SK-N-SH (cell line): Measurements from ENCODE around the gene NAV2. TPM values are rescaled to one million over a fixed set of nuclear protein-coding genes. Genes with fewer than 3 reads are reported as not detected.
A peak's percentile ranks its signal among the peaks of the same experiment; 100 is the strongest.

Experiments
- CTCF ChIA-PET: fragments of 300-600, 350-600 bp; formaldehyde crosslinking; extraction: SDS; loops from one replicate; lab custom pipeline; 2021; lab: Yijun Ruan, JAX
- POLR2A ChIA-PET: fragments of 350-600 bp; sonication (Branson Sonifier 250); formaldehyde crosslinking; extraction: SDS; loops from one replicate; lab custom pipeline; 2020; ENCODE audit warnings: antibody characterized with exemption, inconsistent platforms; lab: Yijun Ruan, JAX
- DNase-seq: peaks from one replicate; pipeline ENCODE4 v3.0.0; 2012
- H2AFZ ChIP-seq: fragments of 200-600 bp; sonication (generic); 2 replicates; pipeline ENCODE4 v1.8.1; 2016; ENCODE audit warnings: antibody characterized with exemption, mild to moderate bottlenecking, low read depth
- H3F3A ChIP-seq: fragments of 200-600 bp; sonication (generic); replicated peaks from 2 replicates; pipeline ENCODE3; 2016; ENCODE audit warnings: antibody characterized with exemption, mild to moderate bottlenecking; ENCODE audit not compliant: insufficient read depth
- H3K27ac ChIP-seq, 2 experiments: fragments of 200-500 bp in 1 of 2; fragments of 200-600 bp in 1 of 2; sonication (Bioruptor generic) in 1 of 2; sonication (generic), shearing (Covaris generic) in 1 of 2; 2 replicates each; pipeline versions ENCODE4 v1.5.1 to v1.6.1; 2014 to 2016; ENCODE audit warnings: low read depth in 2 of 2, inconsistent platforms in 1 of 2, low read length in 1 of 2, mild to moderate bottlenecking in 1 of 2, mixed read lengths in 1 of 2
- H3K27me3 ChIP-seq: fragments of 200-600 bp; sonication (generic), shearing (Covaris generic); 2 replicates; pipeline ENCODE4 v1.6.1; 2016; ENCODE audit warnings: mixed run types; ENCODE audit not compliant: insufficient read depth
- H3K36me3 ChIP-seq, 2 experiments: fragments of 200-500 bp in 1 of 2; fragments of 200-600 bp in 1 of 2; sonication (Bioruptor generic) in 1 of 2; sonication (generic) in 1 of 2; replicated peaks in 1 of 2; 2 replicates each; pipeline versions ENCODE3 to v1.5.1; 2014 to 2016; ENCODE audit warnings: low read length in 1 of 2, mild to moderate bottlenecking in 1 of 2; ENCODE audit not compliant: insufficient read depth in 2 of 2, control insufficient read depth in 1 of 2
- H3K4me1 ChIP-seq, 2 experiments: fragments of 200-500 bp in 1 of 2; fragments of 200-600 bp in 1 of 2; sonication (Bioruptor generic) in 1 of 2; sonication (generic), shearing (Covaris generic) in 1 of 2; 2 replicates each; pipeline versions ENCODE4 v1.5.1 to v1.6.1; 2014 to 2016; ENCODE audit warnings: low read depth in 1 of 2, low read length in 1 of 2, mixed run types in 1 of 2; ENCODE audit not compliant: insufficient read depth in 2 of 2, control insufficient read depth in 1 of 2
- H3K4me2 ChIP-seq: fragments of 200-600 bp; sonication (generic), shearing (Covaris generic); 2 replicates; pipeline ENCODE4 v1.6.1; 2017; ENCODE audit warnings: mixed run types
- H3K4me3 ChIP-seq, 2 experiments: fragments of 200-500 bp in 1 of 2; fragments of 200-600 bp in 1 of 2; sonication (Bioruptor generic) in 1 of 2; sonication (generic), shearing (Covaris generic) in 1 of 2; 2 replicates each; pipeline versions ENCODE4 v1.5.1 to v1.8.1; 2014 to 2016; ENCODE audit warnings: low read depth in 2 of 2, inconsistent platforms in 1 of 2, low read length in 1 of 2, mild to moderate bottlenecking in 1 of 2, mixed read lengths in 1 of 2, moderate library complexity in 1 of 2
- H3K79me2 ChIP-seq: fragments of 200-600 bp; sonication (generic); 2 replicates; pipeline ENCODE4 v1.8.1; 2017; ENCODE audit warnings: mild to moderate bottlenecking; ENCODE audit not compliant: insufficient read depth
- H3K9ac ChIP-seq: fragments of 200-600 bp; sonication (generic); 2 replicates; pipeline ENCODE4 v1.6.1; 2017; ENCODE audit warnings: mixed run types
- H3K9me2 ChIP-seq: fragments of 200-600 bp; sonication (generic); 2 replicates; pipeline ENCODE4 v1.6.1; 2017; ENCODE audit warnings: mixed run types
- H3K9me3 ChIP-seq: fragments of 200-600 bp; sonication (generic); 2 replicates; pipeline ENCODE4 v1.6.1; 2017; ENCODE audit warnings: mixed run types, mild to moderate bottlenecking, moderate library complexity
- H4K20me1 ChIP-seq: fragments of 200-600 bp; sonication (generic); 2 replicates; pipeline ENCODE4 v1.6.1; 2017; ENCODE audit warnings: mild to moderate bottlenecking, mixed run types; ENCODE audit not compliant: insufficient read depth
- ELF1 ChIP-seq: IDR thresholded peaks from 2 replicates; pipeline ENCODE4 v1.4.0; 2012
- EP300 ChIP-seq, 2 experiments: IDR thresholded peaks; 2 replicates each; pipeline versions ENCODE4 v1.4.0 to v1.6.1; 2012; ENCODE audit warnings: borderline replicate concordance in 1 of 2, low read depth in 1 of 2, low read length in 1 of 2
- EZH2phosphoT487 ChIP-seq: fragments of 200-600 bp; sonication (generic); IDR thresholded peaks from 2 replicates; pipeline ENCODE4 v1.6.1; 2017; ENCODE audit warnings: low read depth, mixed run types, mild to moderate bottlenecking, antibody characterized with exemption, moderate library complexity, borderline replicate concordance
- FOXM1 ChIP-seq: IDR thresholded peaks from 2 replicates; pipeline ENCODE4 v1.4.0; 2012; ENCODE audit warnings: low read depth, mild to moderate bottlenecking
- GABPA ChIP-seq: IDR thresholded peaks from 2 replicates; pipeline ENCODE4 v1.4.0; 2012; ENCODE audit warnings: low read depth, mild to moderate bottlenecking
- JUND ChIP-seq: IDR thresholded peaks from 2 replicates; pipeline ENCODE4 v1.4.0; 2012
- NFIC ChIP-seq: IDR thresholded peaks from 2 replicates; pipeline ENCODE4 v1.4.0; 2012; ENCODE audit warnings: borderline replicate concordance
- POLR2AphosphoS5 ChIP-seq: IDR thresholded peaks from 2 replicates; pipeline ENCODE4 v1.6.1; 2012; ENCODE audit warnings: low read depth, low read length
- RAD21 ChIP-seq: IDR thresholded peaks from 2 replicates; pipeline ENCODE4 v1.6.1; 2012; ENCODE audit warnings: mild to moderate bottlenecking, low read length
- SIN3A ChIP-seq: IDR thresholded peaks from 2 replicates; pipeline ENCODE4 v1.6.1; 2012; ENCODE audit warnings: low read depth, mild to moderate bottlenecking, low read length, moderate library complexity, borderline replicate concordance
- TAF1 ChIP-seq: IDR thresholded peaks from 2 replicates; pipeline ENCODE4 v1.6.1; 2012; ENCODE audit warnings: low read depth, mild to moderate bottlenecking, low read length, moderate library complexity, borderline replicate concordance
- TCF12 ChIP-seq: IDR thresholded peaks from 2 replicates; pipeline ENCODE4 v1.4.0; 2012
- TEAD4 ChIP-seq: IDR thresholded peaks from 2 replicates; pipeline ENCODE4 v1.4.0; 2012; ENCODE audit warnings: mild to moderate bottlenecking, borderline replicate concordance; ENCODE audit not compliant: insufficient read depth
- WGBS: methylation state at CpG from one replicate; pipeline ENCODE4 v1.1.6; 2017; ENCODE audit warnings: low lambda C conversion rate; 5-methylcytosine and 5-hydroxymethylcytosine counted together
- polyA plus RNA-seq, 3 experiments: library from polyadenylated mRNA; depleted of rRNA; stranded (reverse); fragments of >200 nt; gene quantifications; 2 replicates each; pipeline ENCODE4 v1.2.3, GENCODE V29; 2012
- TF ChIP-seq, protein P1 (sequence below): fragments of 150-350 bp; IDR thresholded peaks from 2 replicates; pipeline ENCODE4 v1.6.1; 2017; ENCODE audit warnings: antibody characterized with exemption, low read length, low read depth, borderline replicate concordance
- TF ChIP-seq, protein P2 (sequence below): IDR thresholded peaks from 2 replicates; pipeline ENCODE4; 2012
- TF ChIP-seq, protein P3 (sequence below): fragments of 150-350 bp; IDR thresholded peaks from 2 replicates; pipeline ENCODE4 v1.6.1; 2016; ENCODE audit warnings: mild to moderate bottlenecking, low read depth, low read length
- TF ChIP-seq, protein P4 (sequence below): IDR thresholded peaks from 2 replicates; pipeline ENCODE4 v1.4.0; 2012; ENCODE audit warnings: low read depth
- TF ChIP-seq, protein P5 (sequence below): IDR thresholded peaks from 2 replicates; pipeline ENCODE4 v1.4.0; 2012; ENCODE audit warnings: low read depth, borderline replicate concordance
- TF ChIP-seq, protein P6 (sequence below): IDR thresholded peaks from 2 replicates; pipeline ENCODE4 v1.4.0; 2012; ENCODE audit warnings: low read depth, borderline replicate concordance

Gene NAV2
- polyA plus RNA-seq, 1 of the 3 experiments (the other 2 are of a cell fraction), result 26.2 TPM

DNA sequence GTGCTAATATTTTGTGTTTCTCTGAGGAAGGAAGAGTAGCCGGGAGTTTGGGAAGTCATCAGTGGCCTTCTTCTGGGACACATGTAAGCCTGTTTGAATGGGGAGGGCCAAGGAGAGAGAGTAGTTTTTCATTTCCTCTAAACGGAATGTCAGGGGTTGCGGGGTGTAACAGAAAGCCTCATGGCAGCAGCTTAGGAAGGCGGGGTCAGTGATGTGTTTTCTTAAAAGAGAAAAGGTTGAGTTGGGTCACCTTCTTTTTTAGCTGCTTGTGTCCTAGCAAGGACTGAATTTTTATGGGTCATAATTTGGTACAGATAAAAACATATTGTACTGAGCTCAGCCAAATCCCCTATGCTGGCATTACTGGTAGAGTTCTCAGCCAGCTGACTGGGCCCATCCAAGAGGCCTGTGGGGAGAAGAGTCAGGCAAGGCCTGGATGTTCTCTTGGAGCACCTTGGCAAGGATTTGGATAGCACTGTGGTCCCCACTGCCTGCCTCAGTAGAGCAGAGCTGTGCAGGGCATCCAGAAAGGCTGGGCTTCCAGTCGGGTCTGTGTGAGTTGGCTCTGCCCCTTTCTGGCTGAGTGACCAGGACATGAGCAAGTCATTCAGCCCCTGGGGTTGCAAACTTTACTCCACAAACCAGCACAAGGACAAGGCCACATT lies 29.4 kb upstream of the NAV2 start:
- Histone ChIP-seq H3K4me3 (no peak overlapping the region), H3K4me1 (peaks cover 18 to 62% of the 10 kb centered on the region in 2 experiments), H3K9me3 (no peaks in the 10 kb centered on the region), H3K36me3 (peaks cover 0 to 16% of the 10 kb centered on the region in 2 experiments), H3F3A (peaks cover 12% of the 10 kb centered on the region), H2AFZ (no peak overlapping the region), H3K27ac (peak overlapping the region in 1 of 2 experiments; percentile 16; a peak in 1 of 4 replicates), H4K20me1 (no peaks in the 10 kb centered on the region), H3K9ac (no peak overlapping the region), H3K79me2 (peaks cover 40% of the 10 kb centered on the region), H3K9me2 (no peaks in the 10 kb centered on the region), H3K27me3 (no peaks in the 10 kb centered on the region), H3K4me2 (no peak overlapping the region)
- WGBS, result 91% methylated on average over 5 of the region's 5 CpGs
- ChIA-PET CTCF (interaction anchor here (0.8 to 1.7 kb wide), 8 partner anchors 9 to 78 kb away, joined by 3 to 5 read pairs (median 4); no protein-coding TSS in a partner anchor), POLR2A (interaction anchor here (0.8 kb wide), 1 partner anchor 22 kb away, joined by 3 read pairs; no protein-coding TSS in a partner anchor)
- TF ChIP-seq, protein P1, sequence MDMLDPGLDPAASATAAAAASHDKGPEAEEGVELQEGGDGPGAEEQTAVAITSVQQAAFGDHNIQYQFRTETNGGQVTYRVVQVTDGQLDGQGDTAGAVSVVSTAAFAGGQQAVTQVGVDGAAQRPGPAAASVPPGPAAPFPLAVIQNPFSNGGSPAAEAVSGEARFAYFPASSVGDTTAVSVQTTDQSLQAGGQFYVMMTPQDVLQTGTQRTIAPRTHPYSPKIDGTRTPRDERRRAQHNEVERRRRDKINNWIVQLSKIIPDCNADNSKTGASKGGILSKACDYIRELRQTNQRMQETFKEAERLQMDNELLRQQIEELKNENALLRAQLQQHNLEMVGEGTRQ, result no peak
- TF ChIP-seq, protein P2, sequence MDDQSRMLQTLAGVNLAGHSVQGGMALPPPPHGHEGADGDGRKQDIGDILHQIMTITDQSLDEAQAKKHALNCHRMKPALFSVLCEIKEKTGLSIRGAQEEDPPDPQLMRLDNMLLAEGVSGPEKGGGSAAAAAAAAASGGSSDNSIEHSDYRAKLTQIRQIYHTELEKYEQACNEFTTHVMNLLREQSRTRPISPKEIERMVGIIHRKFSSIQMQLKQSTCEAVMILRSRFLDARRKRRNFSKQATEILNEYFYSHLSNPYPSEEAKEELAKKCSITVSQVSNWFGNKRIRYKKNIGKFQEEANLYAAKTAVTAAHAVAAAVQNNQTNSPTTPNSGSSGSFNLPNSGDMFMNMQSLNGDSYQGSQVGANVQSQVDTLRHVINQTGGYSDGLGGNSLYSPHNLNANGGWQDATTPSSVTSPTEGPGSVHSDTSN, result no peak
- TF ChIP-seq NFIC (no peak), TAF1 (no peak), EZH2phosphoT487 (no peak), SIN3A (no peak), JUND (no peak), POLR2AphosphoS5 (no peak), TEAD4 (no peak), RAD21 (no peak), ELF1 (no peak), GABPA (no peak), TCF12 (no peak), FOXM1 (no peak), EP300 (IDR thresholded peaks at IDR 0.05; ENCODE audit: borderline replicate concordance in 1 of 2, low read depth in 1 of 2, low read length in 1 of 2) (no peak)
- TF ChIP-seq, protein P3, sequence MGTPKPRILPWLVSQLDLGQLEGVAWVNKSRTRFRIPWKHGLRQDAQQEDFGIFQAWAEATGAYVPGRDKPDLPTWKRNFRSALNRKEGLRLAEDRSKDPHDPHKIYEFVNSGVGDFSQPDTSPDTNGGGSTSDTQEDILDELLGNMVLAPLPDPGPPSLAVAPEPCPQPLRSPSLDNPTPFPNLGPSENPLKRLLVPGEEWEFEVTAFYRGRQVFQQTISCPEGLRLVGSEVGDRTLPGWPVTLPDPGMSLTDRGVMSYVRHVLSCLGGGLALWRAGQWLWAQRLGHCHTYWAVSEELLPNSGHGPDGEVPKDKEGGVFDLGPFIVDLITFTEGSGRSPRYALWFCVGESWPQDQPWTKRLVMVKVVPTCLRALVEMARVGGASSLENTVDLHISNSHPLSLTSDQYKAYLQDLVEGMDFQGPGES, result no peak
- TF ChIP-seq, protein P4, sequence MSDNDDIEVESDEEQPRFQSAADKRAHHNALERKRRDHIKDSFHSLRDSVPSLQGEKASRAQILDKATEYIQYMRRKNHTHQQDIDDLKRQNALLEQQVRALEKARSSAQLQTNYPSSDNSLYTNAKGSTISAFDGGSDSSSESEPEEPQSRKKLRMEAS, result no peak
- TF ChIP-seq, protein P5, sequence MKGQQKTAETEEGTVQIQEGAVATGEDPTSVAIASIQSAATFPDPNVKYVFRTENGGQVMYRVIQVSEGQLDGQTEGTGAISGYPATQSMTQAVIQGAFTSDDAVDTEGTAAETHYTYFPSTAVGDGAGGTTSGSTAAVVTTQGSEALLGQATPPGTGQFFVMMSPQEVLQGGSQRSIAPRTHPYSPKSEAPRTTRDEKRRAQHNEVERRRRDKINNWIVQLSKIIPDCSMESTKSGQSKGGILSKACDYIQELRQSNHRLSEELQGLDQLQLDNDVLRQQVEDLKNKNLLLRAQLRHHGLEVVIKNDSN, result no peak
- TF ChIP-seq, protein P6, sequence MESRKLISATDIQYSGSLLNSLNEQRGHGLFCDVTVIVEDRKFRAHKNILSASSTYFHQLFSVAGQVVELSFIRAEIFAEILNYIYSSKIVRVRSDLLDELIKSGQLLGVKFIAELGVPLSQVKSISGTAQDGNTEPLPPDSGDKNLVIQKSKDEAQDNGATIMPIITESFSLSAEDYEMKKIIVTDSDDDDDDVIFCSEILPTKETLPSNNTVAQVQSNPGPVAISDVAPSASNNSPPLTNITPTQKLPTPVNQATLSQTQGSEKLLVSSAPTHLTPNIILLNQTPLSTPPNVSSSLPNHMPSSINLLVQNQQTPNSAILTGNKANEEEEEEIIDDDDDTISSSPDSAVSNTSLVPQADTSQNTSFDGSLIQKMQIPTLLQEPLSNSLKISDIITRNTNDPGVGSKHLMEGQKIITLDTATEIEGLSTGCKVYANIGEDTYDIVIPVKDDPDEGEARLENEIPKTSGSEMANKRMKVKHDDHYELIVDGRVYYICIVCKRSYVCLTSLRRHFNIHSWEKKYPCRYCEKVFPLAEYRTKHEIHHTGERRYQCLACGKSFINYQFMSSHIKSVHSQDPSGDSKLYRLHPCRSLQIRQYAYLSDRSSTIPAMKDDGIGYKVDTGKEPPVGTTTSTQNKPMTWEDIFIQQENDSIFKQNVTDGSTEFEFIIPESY, result no peak
- DNase-seq, result no peak
